Cortex of kidney (tissue), 1 donor: ENCODE measurements around the gene SPOCD1.
"Not testable (repeated sequence)": the region's sequence is repeated elsewhere in the genome, so short reads cannot be mapped to it uniquely, and the experiment has no call there.

Experiments
- DNase-seq: peaks from one replicate; lab custom pipeline; 2025; lab: John Stamatoyannopoulos, UW

SPOCD1 gene

DNA sequence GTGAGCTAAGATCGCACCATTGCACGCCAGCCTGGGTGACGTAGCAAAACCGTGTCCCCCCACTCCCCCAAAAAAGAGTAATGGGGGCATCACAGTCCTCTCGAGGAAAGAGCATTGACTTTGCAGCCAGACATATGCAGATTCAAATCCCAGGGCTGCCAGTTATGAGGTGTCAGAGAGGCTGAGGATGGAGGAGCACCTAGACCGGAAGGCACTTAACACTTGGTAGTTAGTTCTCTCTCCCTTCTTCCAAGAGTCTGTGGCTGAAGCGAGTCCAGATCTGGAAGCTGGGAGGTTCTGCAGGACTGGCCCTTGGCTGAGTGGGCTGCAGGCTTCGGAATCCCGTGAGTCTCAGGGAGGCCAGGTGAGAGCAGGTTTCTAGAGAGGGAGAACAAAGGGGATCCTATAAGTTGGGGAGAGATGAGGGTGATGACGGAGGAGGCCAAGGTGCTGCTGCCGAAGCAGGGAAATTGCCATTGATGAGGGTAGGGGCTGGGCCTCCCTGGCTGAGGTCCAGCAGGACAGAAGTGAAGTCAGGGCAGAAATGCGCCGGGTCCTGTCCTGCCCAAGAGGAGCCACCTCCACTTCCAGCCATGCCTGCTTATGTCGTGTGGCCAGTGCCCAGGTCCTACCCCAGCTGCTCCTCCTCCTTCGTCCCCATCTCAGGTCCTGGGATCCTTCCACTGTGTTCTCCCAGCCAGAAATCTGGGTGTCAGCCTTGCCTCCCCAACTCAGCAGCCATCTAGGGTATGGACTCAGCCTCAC is 13.3 kb upstream of the SPOCD1 start:
- no peak for DNase-seq

DNA sequence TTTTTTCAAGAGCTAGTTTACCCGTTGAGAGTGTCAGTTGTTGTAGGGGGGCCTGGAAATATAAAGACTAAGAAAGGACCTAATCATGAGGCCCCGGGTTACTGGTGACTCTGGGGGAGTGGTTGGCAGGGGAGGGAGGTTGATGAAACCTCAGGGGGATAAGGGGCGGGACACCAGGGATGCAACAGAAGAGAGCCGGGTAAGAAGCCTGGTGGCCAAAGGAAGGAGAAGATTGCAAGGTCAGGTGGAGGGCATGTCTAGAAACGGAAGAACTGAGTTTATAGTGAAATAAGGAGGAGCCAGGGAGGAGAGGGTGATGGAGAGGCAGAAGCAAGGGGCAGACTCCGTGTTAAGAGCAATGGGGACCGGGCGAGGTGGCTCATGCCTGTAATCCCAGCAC is 12.5 kb upstream of the SPOCD1 start:
- DNase-seq = no peak

DNA sequence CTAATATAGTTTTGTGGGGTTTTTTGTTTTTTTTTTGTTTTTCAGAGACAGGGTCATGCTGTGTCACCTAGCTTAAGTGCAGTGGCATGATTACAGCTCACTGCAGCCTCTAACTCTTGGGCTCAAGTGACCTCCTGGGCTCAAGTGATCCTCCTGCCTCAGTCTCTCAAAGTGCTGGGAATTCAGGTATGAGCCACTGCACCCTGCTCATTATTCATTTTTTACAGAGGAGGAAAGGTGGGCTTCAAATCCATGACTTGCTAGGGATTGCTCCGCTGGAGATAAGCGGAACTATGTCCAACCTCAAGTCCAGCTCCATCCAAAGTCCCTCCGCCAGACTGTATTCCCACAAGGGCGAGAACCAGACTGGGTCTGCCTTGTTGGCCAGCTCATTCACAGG is 8.0 kb upstream of the SPOCD1 start:
- no peak for DNase-seq

DNA sequence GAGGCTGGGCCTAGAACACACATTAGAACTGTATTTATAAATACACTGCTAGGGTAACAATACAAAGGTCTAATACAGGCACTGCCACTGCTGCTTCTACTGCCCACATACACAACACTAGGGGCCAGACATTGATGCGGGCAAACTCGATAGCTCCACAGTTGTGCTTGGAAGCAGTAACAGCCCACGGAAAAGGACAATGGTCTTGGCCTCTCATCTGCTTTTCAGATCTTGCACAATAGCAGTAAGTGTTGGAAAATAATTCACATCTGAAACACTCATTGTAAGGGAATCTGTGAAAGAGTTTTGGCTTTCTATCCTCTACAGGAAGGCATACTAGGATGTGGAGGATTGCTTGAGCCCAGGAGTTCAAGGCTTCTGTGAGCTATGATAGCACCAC is 6.9 kb upstream of the SPOCD1 start:
- no peak for DNase-seq

DNA sequence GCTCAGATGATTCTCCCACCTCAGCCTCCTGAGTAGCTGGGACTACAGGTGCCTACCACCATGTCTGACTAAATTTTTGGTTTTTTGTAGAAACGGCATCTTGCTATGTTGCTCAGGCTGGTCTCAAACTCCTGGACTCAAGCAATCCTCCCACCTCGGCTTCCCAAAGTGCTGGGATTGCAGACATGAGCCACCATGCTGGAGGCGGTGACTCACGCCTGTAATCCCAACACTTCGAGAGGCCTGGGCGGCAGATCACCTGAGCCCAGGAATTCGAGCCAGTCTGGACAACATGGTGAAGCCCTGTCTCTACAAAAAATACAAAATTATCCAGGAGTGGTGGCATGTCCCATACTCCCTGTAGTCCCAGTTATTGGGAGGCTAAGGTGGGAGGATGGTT is 4.4 kb upstream of the SPOCD1 start:
- DNase-seq = not testable (repeated sequence)

DNA sequence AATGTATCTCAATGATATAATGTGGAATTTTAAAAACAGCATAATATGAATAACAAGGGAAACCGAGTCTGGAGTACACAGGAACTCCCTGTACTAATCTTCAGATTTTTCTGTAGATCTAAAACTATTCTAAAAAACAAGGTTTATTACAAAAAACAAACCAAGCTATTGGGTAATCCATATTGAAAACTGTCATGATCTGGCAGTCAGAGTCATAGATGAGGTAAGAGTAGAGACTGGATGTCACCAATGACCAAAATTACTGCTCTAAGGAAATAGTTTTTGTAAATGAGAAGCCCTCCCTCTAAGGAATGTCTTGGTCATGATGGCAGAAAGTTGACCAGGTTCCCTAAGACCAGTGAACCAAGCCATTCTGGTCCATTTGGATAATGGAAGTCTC is 2.4 kb upstream of the SPOCD1 start:
- no peak for DNase-seq

DNA sequence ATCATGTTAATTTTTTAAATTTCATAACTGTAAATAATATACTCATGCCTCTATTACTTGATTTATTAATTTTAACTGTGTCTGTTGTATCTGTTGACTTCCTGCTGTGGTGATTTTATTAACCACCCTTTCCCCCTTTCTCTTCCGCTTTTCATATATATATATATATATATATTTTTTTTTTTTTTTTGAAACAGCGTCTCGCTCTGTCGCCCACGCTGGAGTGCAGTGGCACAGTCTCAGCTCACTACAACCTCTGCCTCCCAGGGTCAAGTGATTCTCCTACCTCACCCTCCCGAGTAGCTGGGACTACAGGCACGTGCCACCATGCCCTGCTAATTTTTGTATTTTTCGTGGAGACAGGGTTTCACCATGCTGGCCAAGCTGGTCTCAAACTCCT is 1.1 kb upstream of the SPOCD1 start:
- DNase-seq = not testable (repeated sequence)

DNA sequence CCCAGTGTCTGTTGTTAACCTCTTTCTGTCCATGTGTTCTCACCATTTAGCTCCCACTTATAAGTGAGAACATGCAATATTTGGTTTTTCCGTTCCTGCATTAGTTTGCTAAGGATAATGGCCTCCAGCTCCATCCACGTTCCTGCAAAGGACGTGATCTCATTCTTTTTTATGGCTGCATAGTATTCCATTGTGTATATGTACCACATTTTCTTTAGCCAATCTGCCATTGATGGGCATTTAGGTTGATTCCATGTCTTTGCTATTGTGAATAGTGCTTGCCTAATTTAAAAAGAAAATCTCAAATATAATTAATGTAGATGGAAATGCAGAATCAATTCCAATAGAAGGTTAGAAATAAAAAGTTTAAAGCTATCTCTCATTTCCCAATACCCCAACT is 679 bp upstream of the SPOCD1 start:
- not testable (repeated sequence) for DNase-seq

DNA sequence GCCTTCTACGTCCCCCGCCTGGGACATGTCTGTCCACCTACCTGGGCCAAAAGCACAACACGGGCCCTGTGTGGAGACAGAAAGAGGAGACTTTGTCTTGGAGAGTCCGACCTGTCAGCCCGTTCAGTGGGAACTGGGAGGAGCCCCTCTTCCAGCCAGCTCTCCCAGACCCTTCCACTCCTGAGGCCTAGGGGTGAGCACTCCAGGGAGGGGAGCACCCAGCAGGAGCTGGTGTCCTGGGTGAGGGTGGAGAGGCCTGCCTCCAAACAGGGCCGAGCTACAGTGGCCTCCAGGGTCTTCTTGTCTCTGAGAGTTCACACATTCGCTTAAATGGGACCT is 546 bp downstream of the SPOCD1 start:
- no peak for DNase-seq

DNA sequence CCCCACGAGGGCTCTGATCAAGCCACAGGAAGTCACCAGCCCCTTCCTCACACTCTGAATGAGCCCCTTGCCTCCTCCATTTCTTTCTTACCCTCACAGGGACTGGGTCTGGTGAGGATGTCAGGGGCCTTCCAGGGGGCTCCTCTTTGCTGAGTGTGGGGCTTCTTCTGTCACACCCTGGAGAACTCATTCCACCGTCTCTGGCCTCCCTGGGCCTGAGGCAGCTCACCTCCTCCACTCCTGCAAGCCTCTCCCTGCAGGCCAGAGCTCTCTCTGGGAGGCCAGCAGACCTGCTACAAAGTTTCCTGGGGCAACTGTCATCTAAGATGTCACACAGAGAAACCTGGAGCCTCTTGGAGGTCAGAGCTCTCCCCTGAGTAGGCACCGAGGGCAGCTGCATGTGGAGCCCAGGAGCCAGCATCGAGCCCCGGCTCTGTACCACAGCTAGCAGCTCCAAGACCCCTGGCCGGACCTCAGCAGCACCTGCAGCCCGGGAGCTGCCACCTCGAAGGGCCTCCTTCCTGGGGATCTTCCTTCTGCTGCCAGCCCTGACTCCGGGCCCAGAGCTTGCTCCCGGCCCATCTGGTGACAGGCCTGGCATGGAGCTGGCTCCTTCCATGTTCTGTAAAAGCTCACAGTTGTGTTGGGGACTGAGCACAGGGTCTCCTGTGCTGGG is 1.1 kb downstream of the SPOCD1 start:
- no peak for DNase-seq

DNA sequence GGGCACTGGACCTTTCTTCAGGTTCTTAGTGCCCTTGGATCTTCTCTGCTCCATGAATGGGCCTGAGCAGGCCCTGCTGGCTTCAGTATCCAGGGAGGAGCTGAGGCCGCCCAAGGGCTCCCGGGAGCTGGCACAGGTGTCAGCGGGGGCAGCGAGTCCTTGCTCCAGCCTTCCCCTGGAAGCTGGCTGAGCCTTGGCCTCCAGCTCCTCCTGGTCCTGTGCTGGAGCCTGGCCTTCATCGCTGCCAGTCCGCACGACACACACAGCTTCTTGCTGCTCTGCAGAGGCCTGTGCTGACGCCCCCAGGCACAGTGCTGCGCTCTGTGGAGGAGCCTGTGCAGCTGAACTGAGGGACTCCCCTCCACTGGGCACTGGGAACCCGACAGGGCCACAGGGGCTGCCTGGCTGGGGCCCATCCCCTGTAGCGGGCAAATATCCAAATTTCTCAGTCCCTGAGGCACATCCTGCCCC is 1.7 kb downstream of the SPOCD1 start:
- DNase-seq = no peak

DNA sequence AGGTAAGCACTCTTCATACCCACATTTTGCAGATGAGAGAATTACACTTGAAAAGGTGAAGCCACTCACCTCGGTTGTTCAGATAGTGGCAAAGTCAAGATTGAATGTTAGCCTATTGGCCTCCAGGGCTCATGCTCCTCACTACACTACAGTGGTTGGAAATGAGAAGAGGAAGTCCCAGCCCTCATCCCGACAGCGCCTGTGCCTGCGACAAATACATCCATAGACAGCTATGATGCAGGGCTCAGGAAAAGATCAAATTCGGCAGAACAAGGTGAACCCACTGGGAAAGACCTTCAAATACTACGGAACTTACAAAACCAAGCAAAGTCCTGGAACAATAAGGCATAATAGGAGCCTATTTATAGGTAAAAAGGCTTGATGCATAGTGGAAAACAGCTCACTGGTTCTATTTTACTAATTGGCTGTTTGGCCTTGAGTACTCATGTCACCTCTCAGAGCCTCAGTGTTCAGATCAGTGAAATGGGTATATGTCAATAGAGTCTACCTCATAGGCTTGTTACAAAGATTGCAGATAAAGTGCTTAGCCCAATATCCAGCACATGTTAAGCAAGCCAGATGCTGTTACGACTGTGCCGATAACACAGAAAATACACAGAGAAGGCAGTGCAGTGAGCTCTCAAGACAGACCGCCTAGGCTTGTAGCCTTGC is 3.5 kb downstream of the SPOCD1 start:
- DNase-seq = no peak

DNA sequence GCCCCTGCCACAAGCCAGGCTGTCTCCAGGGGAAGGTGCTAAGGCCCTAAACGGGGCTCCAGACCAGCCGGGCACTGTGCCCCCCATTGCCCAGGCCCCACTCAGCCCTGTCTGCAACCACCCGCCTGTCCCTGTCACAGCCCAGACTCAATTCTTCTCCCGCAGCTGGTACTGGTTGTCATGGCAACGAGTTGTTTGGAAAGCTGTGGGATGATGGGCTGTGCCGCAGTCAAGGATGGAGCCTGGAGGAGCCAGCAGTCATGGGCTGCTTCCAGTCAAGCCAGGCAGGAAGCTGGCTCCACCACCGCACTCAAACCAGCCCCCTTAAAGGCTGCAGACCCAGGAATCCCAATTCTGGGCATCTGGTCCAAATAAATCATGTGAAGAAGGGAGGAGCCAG is 4.2 kb downstream of the SPOCD1 start:
- no peak for DNase-seq

DNA sequence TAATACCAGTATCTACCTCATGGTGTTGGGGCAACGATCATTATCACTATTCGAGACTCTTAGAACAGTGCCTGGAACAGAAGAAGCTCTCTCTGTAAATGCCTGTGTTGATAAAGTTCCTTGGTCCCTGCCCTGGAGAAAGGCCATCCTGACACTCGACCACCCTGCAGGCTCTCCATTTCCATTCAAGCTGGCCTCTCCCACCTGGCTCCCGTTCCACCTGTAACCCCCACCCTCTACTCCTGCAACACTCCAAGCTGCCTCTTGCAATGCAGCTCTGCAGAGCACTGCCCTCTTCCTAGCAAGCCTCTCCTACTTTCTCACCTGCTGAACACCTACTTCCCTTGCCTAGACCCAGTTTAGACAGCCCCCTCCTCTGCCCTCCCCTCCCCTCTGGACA is 6.1 kb downstream of the SPOCD1 start:
- DNase-seq = no peak

DNA sequence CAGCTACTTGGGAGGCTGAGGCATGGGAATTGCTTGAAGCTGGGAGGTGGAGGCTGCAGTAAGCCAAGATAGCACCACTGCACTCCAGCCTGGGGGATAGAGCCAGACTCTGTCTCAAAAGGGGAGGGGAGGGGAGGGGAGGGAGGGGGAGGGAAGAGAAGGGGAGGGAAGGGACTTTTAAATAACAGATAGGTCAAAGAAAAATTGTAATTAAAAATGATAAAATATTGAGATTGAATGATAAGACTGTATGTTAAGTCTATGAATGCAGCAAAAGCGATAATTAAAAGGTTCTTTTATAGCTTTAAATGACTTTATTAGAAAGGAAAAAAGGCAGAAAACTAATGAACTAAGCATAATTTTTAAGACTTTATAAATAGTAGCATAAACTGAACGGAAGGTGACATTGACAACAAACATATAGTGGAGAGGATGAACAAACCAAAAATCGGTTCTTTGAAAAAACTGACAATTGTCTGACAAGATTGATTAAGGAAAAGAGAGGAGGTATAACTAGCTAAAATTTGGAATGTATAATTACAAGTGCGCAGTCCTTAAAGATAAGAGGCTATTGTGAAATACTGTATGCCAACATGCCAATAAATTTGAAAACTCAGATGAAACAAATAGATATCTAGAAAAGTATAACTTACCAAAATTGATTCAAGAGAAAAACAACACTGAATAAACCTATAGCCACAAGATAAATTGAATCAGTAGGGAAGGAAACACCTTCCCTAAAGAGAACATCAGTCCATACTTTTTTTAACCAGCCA is 8.4 kb downstream of the SPOCD1 start:
- DNase-seq = no peak

DNA sequence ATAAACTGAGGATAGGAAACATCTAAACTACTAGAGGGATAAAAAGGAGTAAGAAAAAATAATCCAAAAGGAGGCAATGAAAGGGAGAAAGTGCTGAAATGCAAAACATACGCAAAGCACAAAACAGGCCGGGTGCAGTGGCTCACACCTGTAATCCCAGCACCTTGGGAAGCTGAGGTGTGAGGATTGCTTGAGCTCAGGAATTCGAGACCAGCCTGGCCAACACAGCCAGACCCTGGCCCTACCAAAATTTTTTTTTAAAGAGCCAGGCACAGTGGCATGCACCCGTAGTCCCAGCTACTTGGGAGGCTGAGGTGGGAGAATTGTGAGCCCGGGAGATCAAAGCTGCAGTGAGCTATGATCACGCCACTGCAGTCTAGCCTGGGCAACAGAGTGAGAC is 10.5 kb downstream of the SPOCD1 start:
- DNase-seq = no peak

DNA sequence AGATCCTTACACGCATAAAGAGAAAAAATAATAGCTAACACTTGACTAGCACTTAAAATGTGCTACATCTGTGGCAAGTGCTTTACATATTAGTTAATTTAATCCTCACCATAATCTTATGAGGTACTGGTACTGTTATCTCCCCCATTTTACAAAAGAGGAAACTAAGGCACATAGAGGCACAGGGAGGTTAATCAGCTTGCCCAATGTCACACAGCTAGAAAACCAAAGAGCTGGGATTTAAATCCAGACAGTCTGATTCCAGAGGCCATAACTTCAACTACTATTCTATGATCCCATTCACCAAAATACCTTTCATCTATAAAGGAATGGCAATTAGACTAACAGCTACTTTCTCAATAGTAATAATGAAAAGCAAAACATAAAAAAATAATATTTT is 11.7 kb downstream of the SPOCD1 start:
- no peak for DNase-seq

DNA sequence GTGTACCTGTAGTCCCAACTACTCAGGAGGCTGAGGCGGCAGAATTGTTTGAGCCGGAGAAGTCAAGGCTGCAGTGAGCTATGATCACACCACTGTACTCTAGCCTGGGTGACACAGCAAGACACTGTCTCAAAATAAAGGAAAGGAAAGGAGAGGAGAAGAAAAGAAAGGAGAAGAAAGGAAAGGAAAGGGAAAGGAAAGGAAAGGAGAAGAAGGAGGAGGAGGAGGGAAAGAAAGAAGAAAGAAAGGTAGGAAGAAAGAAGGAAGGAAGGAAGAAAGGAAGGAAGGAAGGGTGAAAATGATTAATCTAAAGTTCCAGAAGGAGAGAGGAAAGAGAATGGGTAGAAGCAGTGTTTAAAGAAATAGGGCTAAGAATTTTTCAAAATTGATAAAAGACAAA is 12.2 kb downstream of the SPOCD1 start:
- no peak for DNase-seq

DNA sequence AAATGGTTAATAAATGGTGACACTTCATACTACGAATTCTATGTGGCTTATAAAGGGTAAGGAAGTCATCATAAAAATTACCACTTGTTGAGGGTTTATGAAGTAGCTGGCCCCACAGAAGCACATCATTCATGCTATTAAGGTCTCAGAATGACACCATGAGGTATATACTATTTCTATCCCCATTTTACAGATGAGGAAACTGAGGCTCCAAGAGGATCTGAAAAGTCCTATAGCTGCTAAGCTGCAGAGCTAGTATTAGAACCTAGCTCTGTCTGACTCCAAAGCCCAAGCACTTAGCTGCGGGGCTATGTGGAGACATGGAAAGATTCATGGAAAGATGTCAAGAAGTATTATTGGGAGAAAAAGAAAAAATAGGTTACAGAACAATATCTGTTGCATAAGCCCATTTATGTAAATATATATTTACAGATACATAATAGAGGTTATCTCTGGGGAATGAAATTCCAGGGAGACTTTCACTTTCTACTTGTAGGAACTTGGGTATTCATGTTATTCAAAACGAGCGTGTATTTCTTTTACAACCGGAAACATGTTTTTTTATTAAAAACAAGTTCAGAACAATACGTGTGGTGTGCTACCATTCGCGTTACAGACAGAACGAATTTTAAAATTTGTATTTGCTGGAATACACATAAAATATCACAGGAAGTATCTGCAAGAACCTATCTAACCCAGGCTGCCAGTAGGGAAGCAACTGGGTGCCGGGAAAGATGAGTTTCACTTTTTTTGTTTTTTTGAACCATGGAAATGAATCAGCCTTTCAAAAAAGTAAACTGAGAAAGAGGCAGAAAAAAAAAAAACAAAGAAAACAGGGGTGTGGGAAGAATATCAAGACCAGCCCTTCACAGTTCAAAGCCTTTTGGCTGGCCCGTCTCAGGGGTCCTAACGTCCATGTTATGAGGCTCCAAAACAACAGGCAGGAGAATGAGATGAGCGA is 13.4 kb downstream of the SPOCD1 start:
- DNase-seq = no peak

DNA sequence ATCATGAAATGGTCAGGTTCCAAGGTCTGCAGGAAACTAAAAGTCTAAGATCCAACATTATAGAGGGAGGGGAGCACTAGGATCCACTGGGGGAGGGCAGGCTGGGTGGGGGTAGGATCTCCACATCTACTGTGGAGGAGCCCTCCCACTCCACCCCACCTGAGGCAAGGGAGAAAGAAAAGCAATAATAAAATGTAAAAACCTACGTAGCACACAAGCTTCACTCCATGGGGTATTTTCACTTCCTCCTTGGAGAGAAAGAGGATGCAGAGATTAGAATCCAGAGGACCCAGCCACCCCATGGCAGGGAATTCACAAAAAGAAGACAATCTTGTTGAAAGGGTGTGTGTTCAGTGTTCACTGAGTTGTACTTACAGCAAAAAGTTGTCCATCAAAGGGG is 14.4 kb downstream of the SPOCD1 start:
- DNase-seq = no peak

DNA sequence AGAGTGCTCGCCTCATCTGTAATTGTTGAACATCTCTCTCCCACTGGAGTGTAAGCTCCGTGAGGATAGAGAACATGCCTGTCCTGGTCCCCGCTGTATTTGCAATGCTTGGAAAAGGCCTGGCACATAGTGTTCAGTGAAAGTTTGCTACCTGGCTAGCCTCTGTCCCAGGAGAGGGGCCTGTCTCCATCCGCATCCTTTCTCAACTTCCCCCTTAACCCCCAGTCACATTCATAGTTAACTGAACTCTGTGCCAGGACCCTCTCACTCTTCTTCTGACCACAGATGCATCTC is 15.2 kb downstream of the SPOCD1 start:
- no peak for DNase-seq
